GM06990 (cell line): ENCODE measurements around the gene ERFE.
"Not testable (repeated sequence)": the region's sequence is repeated elsewhere in the genome, so short reads cannot be mapped to it uniquely, and the experiment has no call there.

Experiments
- DNase-seq: peaks from one replicate; pipeline ENCODE4 v3.0.0-alpha.2; 2011; ENCODE audit not compliant: insufficient read length; ENCODE audit errors: extremely low read depth
- H3K27me3 ChIP-seq: replicated peaks from 2 replicates; pipeline ENCODE4 v1.6.0; 2011; ENCODE audit warnings: low read length; ENCODE audit not compliant: control insufficient read depth, insufficient read depth
- H3K36me3 ChIP-seq: 2 replicates; pipeline ENCODE4 v1.5.1; 2011; ENCODE audit warnings: low read length; ENCODE audit not compliant: control insufficient read depth, insufficient read depth
- H3K4me3 ChIP-seq: replicated peaks from 2 replicates; pipeline ENCODE4 v1.5.1; 2011; ENCODE audit warnings: low read depth, mild to moderate bottlenecking, control low read depth, low read length
- TF ChIP-seq, protein P1 (sequence below): IDR thresholded peaks from 2 replicates; pipeline ENCODE4 v1.5.1; 2011; ENCODE audit warnings: low read length, control low read depth, mild to moderate bottlenecking, inconsistent platforms; ENCODE audit not compliant: insufficient read depth, poor library complexity, severe bottlenecking

The ERFE gene, protein sequence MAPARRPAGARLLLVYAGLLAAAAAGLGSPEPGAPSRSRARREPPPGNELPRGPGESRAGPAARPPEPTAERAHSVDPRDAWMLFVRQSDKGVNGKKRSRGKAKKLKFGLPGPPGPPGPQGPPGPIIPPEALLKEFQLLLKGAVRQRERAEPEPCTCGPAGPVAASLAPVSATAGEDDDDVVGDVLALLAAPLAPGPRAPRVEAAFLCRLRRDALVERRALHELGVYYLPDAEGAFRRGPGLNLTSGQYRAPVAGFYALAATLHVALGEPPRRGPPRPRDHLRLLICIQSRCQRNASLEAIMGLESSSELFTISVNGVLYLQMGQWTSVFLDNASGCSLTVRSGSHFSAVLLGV

DNA sequence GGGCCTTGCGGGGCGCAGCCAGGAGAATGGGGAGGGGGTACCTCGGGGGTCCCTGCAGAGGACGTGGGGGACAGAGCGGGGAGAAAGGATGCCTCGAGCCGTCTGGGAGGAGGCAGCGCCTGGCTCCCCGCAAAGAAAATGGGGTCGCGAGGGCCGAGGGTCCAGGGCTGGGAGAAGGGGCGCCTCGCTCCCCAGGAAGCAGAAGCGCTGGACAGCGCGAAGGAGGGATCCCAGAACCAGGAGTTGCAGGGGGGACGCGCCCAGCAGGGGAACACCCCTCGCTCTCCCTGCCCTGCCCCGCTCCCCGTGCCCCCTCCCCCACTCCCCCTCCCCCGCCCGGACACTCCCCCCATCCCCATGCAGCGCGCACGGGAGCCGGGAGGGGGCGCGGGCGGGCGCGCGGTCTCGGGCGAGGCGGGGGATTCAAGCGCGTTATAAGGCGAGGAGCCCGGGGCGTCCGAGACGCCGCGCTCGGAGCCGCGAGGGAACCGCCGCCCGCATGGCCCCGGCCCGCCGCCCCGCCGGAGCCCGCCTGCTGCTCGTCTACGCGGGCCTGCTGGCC is at the start of gene ERFE:
ERFE (plus strand) TSS at position 462 of the 562 bp plus-strand sequence; CDS start at position 500, 38 bp downstream.
- H3K27me3 ChIP-seq: no peaks in the 10 kb centered on the region
- H3K36me3 ChIP-seq: no peaks in the 10 kb centered on the region
- H3K4me3 ChIP-seq: peak within 1 kb of the TSS; percentile 35
- TF ChIP-seq, protein P1, sequence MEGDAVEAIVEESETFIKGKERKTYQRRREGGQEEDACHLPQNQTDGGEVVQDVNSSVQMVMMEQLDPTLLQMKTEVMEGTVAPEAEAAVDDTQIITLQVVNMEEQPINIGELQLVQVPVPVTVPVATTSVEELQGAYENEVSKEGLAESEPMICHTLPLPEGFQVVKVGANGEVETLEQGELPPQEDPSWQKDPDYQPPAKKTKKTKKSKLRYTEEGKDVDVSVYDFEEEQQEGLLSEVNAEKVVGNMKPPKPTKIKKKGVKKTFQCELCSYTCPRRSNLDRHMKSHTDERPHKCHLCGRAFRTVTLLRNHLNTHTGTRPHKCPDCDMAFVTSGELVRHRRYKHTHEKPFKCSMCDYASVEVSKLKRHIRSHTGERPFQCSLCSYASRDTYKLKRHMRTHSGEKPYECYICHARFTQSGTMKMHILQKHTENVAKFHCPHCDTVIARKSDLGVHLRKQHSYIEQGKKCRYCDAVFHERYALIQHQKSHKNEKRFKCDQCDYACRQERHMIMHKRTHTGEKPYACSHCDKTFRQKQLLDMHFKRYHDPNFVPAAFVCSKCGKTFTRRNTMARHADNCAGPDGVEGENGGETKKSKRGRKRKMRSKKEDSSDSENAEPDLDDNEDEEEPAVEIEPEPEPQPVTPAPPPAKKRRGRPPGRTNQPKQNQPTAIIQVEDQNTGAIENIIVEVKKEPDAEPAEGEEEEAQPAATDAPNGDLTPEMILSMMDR: peak; percentile 19
- DNase-seq: peak; percentile 43

DNA sequence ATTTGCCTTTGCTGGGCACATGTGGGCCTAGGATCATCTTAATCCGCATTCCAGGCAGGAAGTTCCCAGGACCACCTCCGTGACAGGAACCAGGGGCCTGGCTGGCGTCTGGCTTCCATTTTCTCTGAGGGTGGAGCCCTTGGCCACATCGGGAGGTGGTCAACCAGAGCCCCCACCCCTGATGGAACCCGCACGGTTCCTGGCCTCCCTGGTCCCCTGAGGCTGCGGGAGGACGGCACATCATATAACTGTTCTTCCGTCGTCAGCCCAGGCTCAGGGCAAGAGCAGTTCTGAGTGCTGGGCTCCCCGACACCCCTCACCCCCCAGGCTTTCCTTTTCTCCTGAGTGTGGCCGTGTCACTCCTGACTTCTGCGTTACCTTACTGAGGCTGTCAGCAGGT is 45.2 kb upstream of the ERFE start:
- DNase-seq: no peak
- TF ChIP-seq, protein P1: no peak
- H3K4me3 ChIP-seq: no peak overlapping the region
- no peaks in the 10 kb centered on the region for H3K36me3 ChIP-seq
- H3K27me3 ChIP-seq: no peaks in the 10 kb centered on the region

DNA sequence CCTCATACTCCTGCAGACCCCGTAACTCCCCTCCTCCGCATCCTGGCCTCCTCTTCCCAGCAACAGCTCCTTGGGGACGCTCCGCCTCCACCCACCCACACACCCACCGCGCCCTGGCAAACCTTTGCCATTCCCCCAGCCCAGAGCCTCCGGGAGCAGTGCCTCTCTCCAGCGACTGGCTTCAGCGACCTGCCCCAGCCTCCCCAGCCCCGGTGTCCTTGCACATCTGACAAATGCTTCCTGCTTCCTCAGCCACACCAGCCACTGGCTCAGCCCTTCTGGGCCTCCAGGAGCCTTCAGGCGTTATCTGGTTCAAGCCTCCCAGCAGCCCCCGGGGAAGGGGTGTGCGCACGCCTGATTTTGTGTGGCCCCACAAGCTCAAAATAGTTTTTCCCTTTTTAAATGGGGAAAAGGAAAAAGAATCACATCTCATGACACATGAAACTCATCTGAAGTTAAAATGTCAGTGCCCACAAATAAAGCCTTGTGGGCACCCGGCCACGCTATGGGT is 44.4 kb upstream of the ERFE start:
- Histone ChIP-seq H3K36me3 (no peaks in the 10 kb centered on the region), H3K4me3 (no peak overlapping the region), H3K27me3 (no peaks in the 10 kb centered on the region)
- DNase-seq: no peak
- TF ChIP-seq, protein P1: no peak

DNA sequence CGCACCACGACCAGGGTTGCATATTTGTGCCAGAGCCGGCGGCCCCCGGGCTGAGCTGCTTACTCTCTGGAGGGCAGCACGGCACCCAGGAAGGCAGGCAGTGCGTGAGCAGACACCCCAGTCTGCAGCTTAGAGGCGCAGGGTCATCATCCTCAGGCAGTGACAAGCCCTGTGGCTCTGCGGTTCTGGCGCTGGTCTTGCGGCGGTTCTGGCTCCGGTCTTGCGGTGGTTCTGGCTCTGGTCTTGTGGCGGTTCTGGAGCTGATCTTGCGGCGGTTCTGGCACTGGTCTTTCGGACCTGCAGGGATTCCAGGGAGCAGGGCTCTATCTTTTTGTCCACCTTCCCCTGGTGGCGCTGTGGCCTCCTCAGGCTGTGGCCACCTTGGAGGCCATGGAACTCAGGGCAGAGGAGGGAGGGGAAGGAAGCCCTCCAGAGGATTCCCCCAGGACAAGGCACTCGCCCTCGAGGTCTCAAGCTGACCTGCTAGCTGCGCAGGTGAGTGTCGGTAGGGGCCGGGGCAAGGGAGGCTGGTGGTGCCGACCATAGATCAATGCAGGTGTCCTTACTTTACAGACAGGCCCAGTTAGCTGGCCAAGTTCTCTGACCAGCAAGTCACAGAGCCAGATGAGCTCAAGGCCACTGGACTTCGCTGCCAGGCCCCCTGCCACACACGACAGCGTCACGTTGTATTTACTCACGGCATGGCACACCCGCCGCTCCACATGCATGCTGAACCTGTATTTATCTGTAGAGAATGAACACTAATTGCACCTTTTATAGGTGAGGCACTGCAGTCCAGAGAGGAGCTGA is 43.7 kb upstream of the ERFE start:
- no peak for DNase-seq
- H3K4me3 ChIP-seq: no peak overlapping the region
- TF ChIP-seq, protein P1: no peak
- H3K36me3 ChIP-seq: no peaks in the 10 kb centered on the region
- no peaks in the 10 kb centered on the region for H3K27me3 ChIP-seq

DNA sequence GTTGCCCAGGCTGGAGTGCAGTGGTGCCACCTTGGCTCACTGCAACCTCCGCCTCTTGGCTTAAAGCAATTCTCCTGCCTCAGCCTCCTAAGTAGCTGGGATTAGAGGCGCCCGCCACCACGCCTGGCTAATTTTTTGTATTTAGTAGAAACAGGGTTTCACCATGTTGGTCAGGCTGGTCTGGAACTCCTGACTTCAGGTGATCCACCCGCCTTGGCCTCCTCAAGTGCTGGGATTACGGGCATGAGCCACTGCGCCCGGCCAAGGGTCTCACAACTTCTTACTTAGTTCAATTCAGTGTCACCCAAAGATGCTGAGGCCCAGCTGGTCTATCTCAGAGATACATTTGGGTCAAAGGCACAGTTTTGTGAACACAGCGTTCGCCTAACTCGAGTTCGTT is 43.1 kb upstream of the ERFE start:
- not testable (repeated sequence) for H3K27me3 ChIP-seq, H3K36me3 ChIP-seq, H3K4me3 ChIP-seq, DNase-seq
